HG03039 (cell line): ENCODE results near the gene EIF4H.
"Not testable (repeated sequence)": the region's sequence is repeated elsewhere in the genome, so short reads cannot be mapped to it uniquely, and the experiment has no call there.

Experiments
- ATAC-seq: cut with Tn5 transposase; IDR thresholded peaks from one replicate; pipeline ENCODE4 v1.9.1; 2021; ENCODE audit warnings: mild to moderate bottlenecking, moderate library complexity; ENCODE audit not compliant: unreplicated experiment

EIF4H gene

DNA sequence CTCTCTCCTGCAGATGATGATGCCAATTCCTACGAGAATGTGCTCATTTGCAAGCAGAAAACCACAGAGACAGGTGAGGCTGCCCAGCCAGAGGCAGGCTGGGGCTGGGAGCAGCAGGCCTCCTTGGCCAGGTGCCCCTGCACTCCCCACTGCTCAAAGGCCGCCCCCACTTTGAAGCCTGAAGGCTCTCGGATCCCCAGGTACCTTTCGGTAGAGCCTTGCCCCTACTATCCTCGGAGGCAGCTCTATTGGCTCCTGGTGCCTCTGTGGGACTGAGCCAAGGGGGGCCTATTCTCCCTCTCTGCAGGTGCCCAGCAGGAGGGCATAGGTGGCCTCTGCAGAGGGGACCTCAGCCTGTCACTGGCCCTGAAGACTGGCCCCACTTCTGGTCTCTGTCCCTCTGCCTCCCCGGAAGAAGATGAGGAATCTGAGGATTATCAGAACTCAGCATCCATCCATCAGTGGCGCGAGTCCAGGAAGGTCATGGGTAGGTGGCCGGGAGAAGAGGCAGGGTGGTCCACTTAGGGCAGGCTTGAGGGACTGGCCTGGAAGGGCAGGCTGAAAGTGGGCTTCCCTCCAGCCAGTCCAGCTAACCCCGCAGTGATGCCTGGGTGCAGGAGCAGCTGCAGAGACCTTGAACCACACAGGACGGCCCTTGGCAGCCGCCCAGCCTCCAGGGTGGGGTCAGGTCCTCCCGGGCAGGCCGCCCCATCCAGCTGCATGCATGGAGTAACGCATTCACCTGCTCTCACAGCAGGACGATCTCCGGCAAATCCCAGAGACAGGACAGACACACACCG, 49.8 kb downstream of the EIF4H start:
- ATAC-seq = no peak

DNA sequence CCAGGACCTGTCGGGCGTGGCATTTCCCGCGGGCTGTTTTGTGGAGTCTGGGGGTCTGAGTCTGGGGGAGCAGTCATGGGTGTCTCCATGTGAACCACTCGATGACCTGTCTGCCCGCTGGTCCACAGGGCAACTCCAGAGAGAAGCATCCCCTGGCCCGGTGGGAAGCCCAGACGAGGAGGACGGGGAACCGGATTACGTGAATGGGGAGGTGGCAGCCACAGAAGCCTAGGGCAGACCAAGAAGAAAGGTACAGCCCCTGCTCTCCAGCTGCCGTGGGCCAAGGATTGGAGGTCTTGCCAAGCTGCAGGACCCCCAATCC, 50.3 kb downstream of the EIF4H start:
- ATAC-seq = no peak

DNA sequence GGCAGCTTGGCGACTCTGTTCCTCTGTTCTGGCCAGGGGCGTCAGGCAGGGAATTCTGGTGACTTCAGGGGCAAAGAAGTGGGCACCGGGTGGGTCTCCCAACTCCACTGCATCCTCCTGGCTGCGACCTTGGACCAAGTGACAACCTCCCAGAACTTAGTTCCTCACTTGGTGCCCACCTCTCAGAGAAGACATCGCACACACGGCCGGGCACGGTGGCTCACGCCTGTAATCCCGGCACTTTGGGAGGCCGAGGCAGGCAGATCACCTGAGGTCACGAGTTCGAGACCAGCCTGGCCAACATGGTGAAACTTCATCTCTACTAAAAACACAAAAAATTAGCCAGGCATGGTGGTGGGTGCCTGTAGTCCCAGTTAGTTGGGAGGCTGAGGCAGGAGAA, 50.8 kb downstream of the EIF4H start:
- not testable (repeated sequence) for ATAC-seq

DNA sequence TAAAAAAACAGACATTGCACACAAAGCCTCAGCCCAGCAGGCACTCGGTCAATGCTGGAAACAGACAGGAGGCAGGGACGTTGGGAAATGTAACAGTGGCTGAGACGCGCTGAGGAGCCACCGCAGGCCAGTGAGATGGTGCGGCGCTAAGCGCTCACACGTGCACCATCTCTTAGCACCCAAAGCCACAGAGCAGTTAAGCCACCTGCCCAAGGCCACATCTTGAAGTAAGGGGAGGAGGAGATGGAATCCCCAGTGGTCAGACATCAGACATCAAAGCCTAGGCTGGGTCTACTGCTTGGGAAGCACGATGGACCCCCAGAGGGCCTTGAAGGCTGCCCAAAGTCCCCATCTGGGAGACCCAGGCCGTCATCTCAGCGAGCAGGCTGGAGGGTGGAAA, 51.2 kb downstream of the EIF4H start:
- no peak for ATAC-seq

DNA sequence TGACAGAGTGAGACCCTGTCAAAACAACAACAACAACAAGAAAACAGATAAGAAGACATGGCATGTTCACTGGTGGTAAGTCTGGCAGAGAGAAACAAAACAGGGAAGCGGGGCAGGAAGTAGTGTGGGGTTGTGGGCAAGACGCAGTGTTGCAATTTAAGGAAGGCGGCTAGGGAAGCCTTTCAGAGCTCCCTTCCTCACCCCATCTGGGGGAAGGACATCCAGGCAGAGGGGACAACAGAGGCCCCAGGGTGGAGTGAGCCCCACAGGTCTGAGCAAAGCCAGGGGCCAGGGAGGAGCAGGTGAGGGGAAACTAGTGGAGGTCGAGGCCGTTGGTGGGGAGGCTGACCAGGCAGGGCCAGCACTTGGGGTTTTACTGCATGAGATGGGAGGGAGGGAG, 52.5 kb downstream of the EIF4H start:
- no peak for ATAC-seq

DNA sequence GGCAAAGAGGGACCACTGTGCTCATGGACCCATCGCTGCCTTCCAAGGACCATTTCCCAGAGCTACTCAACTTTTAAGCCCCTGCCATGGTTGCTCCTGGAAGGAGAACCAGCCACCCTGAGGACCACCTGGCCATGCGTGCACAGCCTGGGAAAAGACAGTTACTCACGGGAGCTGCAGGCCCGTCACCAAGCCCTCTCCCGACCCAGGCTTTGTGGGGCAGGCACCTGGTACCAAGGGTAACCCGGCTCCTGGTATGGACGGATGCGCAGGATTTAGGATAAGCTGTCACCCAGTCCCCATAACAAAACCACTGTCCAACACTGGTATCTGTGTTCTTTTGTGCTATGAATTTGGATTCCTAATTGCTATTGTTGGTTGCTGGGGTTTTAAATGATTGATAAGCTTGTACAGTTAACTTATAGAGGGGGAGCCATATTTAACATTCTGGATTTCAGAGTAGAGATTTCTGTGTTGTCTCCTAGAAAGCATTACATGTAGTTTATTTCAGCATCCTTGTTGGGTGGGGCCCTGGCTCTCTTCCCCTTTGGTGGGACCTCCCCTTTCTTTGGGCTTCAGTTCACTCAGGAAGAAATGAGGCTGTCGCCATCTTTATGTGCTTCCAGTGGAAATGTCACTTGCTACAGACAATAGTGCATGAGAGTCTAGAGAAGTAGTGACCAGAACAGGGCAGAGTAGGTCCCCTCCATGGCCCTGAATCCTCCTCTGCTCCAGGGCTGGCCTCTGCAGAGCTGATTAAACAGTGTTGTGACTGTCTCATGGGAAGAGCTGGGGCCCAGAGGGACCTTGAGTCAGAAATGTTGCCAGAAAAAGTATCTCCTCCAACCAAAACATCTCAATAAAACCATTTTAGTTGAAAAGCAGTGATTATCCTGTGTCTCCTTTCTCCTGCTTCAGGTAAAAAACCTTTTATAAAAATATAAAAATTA, 55.1 kb downstream of the EIF4H start:
- ATAC-seq = no peak

DNA sequence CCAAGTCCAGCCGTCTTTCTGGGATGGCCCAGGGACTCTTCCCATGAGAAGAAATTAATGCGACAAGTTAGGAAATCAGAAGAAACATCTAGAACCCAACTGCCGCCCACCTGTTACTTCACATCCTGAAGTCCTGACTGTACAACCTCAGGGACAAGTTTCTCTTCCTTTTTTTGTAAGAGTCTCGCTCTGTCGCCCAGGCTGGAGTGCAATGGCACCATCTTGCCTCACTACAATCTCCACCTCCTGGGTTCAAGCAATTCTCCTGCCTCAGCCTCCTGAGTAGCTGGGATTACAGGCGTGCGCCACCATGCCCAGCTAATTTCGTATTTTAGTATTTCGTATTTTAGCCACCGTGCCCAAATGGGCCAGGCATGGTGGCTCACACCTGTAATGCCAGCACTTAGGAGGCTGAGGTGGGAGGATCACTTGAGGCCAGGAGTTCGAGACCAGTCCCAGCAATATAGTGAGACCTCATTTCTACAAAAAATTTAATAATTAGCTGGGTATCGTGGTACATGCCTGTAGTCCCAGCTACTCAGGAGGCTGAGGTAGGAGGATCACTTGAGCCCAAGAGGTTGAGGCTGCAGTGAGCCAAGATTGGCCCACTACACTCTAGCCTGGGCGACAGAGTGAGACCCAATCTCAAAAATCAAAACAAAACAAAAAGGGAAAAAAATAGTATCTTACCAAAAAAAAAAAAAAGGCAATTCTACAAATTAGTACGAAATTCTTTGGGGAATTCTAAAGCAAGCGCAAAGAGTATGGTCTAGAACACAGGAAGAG, 56.5 kb downstream of the EIF4H start:
- peak; percentile 5 for ATAC-seq

DNA sequence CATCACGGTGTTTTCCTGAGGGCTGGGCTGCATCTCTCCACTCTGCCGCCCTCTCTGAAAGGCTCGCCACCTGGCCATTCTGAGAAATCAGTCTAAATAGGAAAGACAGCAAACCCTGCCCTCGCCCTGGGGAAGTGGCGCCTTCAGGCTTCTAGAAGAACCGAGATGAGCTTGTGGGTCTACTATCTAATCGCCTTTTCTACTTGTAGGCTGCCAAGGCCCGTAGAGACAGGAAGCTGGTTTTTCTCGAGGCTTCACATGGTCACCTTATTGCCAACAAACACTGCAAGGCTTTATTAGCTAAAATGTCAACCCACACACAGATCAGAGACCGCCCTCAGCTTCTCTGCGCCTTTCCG, 57.1 kb downstream of the EIF4H start:
- peak; percentile 45 for ATAC-seq

DNA sequence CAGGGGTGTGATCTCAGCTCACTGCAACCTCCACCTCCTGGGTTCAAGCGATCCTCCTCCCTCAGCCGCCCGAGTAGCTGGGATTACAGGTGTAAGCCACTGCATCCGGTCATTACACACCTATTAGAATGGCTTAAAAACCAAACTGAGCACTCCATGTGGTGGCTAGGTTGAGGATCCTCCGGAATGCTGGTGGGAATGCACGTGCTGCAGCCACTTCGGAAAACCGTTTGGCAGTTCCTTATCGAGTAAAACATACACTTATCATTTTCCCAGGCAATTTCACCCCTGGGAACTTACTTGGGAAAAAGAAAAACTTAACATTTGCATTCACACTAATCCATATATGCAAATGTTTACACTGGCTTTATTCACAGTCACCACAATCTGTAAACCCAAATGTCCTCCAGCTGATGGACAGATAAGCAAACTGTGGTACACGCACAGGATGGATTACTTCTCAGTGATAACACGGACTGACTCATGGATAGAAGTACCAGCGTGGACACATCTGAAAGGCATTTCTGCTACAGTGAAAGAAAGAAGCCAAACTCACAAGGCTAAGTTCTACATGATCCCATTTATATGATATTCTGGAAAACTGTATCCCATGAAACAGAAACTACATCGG, 59.6 kb downstream of the EIF4H start:
- ATAC-seq = no peak

DNA sequence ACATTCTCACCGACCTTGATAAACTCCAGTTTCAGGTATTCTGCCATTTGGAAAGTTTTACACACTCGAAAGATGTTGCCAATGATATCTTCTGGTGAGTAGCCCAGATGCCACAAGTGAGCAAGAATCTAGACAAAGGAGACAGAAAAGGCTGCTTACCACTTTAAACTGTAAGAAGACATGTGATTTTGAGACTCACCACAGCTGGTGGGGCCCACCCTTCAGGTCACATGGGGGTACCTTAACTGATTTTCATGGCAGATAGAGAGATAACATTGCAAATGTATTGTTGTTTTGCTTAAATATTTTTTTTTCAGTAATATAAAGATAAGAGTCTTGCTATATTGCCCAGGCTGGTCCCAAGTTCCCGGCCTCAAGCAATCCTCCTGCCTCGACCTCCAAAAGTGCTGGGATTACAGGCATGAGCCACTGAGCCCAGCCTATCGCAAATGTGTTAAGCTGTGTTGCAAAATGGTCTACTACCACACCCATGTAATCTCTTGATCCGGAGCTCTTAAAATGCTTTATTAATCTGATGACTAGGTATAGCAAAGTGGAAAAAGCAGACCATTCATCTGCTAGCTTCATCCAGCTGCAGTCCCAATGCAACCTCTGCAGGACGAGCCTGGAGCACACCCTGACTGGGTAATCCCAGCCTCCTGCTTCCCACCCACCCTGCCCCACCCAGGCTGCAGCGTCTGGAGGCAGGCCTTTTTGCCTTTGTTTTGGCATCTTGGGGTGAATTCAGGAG, 61.5 kb downstream of the EIF4H start:
- no peak for ATAC-seq

DNA sequence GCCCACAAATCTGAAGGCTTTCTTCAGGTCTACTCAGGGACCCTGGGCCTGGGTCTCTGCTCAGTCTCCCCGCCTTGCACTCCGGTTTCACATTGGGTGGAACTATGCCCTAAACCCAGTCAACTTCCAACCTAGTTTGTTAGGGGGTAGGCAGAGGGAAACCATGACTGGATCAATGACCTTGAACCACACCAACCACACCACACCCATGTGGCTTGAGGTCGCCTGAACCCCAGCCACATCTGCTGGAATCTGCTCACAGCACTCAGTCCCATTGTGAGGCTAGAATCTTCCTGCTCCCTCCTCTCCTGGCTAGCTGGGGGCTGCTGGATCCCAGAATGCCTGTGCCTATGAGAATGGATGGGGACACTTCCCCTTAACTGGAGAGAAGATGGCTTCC, 62.1 kb downstream of the EIF4H start:
- ATAC-seq = no peak

DNA sequence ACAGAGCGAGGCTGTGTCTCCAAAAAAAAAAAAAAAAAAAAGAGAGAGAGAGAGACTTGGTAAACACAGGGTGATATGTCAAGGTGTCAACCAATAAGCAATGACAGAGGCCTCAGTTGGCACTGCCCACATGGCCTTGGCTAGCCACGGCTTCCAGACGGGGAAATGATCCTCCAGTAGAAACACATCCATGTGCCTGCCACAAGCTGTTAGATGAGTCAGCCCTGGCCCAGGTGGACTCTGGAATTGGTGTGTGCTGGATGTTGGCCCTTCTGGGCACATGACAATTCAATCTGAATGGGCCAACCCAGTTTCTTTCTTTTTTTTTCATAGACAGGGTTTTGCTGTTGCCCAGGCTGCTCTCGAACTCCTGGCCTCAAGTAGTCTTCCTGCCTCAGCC, 66.3 kb downstream of the EIF4H start:
- ATAC-seq = no peak

DNA sequence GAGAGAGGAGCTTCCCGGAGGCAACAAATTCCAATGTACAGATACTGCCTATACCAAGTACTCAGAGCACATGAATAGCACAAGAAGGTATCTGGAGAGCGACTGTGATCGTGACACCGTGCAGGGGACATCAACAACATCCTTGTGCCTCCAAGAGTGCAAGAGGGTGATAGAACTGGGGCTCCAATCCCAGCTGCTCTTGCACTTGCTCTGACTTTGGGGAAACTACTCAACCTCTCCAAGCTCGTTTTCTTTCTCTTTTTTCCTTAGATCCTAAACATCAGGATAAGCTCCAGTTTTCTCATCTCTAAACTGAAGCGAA, 67.9 kb downstream of the EIF4H start:
- ATAC-seq = no peak

DNA sequence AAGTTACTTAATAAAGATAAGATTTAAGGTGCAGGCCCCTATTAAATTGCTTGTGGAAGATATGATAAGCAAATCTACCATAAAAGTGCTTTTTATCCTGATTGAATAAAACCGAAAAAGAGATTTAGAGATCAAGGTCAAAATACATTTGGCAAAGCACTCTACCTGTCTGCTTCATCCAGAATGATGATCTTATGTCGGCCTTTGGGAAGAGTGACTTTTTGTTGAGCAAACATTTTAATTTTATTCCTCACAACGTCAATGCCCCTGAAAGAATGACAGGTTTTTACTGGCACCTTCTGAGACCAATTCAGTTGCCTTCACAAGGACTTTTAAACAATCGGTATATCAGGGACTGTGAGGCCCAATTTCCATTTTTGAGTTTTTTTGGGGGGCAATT, 72.3 kb downstream of the EIF4H start:
- ATAC-seq = no peak
